Peyer's patch (tissue), 4 donors: ENCODE measurements around the gene CACNG3.

Experiments
- POLR2A ChIP-seq, 2 donors: fragments of 450-650 bp; IDR thresholded peaks; one replicate each; pipeline ENCODE4 v1.5.1; 2017; ENCODE audit warnings: antibody characterized with exemption in 2 of 2, mild to moderate bottlenecking in 2 of 2, moderate library complexity in 2 of 2
- TF ChIP-seq, protein P1 (sequence below), 6 experiments: fragments of 450-650 bp in 4 of 6; fragments of 200-600 bp in 2 of 6; sonication (generic) in 1 of 6; IDR thresholded peaks; one replicate each; pipeline ENCODE4 v1.5.1; 2017 to 2019; ENCODE audit warnings: antibody characterized with exemption in 6 of 6, mild to moderate bottlenecking in 3 of 6, moderate library complexity in 1 of 6

GRCh38 chr16:24270721-24271442, 14.7 kb downstream of the CACNG3 start:
- TF ChIP-seq, protein P1, sequence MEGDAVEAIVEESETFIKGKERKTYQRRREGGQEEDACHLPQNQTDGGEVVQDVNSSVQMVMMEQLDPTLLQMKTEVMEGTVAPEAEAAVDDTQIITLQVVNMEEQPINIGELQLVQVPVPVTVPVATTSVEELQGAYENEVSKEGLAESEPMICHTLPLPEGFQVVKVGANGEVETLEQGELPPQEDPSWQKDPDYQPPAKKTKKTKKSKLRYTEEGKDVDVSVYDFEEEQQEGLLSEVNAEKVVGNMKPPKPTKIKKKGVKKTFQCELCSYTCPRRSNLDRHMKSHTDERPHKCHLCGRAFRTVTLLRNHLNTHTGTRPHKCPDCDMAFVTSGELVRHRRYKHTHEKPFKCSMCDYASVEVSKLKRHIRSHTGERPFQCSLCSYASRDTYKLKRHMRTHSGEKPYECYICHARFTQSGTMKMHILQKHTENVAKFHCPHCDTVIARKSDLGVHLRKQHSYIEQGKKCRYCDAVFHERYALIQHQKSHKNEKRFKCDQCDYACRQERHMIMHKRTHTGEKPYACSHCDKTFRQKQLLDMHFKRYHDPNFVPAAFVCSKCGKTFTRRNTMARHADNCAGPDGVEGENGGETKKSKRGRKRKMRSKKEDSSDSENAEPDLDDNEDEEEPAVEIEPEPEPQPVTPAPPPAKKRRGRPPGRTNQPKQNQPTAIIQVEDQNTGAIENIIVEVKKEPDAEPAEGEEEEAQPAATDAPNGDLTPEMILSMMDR (IDR thresholded peaks at IDR 0.05) = no peak
- no peak for TF ChIP-seq POLR2A (IDR thresholded peaks at IDR 0.05)
